Transverse colon (tissue), 3 donors: ENCODE measurements around the gene GALNT9.

Experiments
- CTCF ChIP-seq, 5 experiments: fragments of 200-600 bp in 3 of 5; fragments of 450-650 bp in 2 of 5; sonication (generic) in 3 of 5; IDR thresholded peaks; 1 replicate in 2 of 5; 2 replicates in 3 of 5; pipeline ENCODE4 v1.5.1; 2016 to 2017; ENCODE audit warnings: antibody characterized with exemption in 5 of 5, inconsistent platforms in 3 of 5, mild to moderate bottlenecking in 2 of 5, moderate library complexity in 1 of 5
- POLR2A ChIP-seq: fragments of 450-650 bp; IDR thresholded peaks from one replicate; pipeline ENCODE4 v1.6.1; 2016; ENCODE audit warnings: antibody characterized with exemption, mild to moderate bottlenecking, moderate library complexity

DNA sequence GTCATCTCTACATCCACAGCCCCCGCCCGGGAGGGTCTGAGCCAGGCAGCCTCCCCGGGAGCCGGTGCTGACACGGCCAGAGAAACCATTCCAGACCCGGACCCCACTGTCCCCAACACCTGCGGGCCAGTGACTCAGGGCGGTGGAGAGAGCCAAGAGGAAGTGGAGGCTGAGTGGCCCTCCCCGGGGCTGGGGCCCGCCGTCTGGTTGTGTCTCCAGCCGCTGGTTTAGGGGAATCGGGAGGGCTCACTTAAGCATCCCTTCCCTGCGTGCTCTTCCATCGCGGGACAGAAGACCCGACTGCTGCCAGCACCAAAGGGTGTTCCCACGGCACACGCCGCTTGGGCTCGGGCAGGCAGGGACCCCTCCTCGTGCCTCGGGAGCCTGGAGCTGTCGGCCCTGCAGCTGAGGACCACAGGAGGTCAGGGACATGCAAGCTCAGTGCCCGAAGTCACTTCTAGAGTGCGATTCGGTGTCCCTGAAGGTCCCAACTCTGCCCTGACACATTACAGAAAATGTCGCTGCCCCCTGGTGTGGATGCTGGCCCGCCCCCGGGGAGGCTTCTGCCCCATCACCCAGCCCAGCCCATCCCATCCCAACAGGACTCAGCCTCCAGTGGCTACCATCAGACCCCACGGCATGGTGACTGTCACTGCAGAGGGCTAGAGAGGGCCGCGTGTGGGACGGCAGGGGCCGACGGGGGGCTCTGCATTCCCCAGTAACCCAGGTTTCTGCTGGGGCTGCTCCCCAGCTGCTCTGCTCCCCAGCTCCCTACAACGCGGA lies 50.8 kb downstream of the GALNT9 start:
- TF ChIP-seq CTCF (IDR thresholded peaks at IDR 0.05) = no peak
- TF ChIP-seq POLR2A = no peak
